Upper lobe of right lung (tissue), 1 donor: ENCODE data around the gene PLCB1. TPM values are rescaled to one million over a fixed set of nuclear protein-coding genes. Genes with fewer than 3 reads are reported as not detected.
"Not testable (repeated sequence)": the region's sequence is repeated elsewhere in the genome, so short reads cannot be mapped to it uniquely, and the experiment has no call there.

ENCODE experiments used
- ATAC-seq: fragments of 200-7000 bp; cut with Tn5 transposase; one replicate; pipeline ENCODE4 v1.9.1; 2020; ENCODE audit warnings: mild to moderate bottlenecking, moderate library complexity
- DNase-seq: peaks from one replicate; pipeline ENCODE4 v3.0.0-alpha.2; 2020
- H3K27ac ChIP-seq: fragments of 200-600 bp; one replicate; pipeline ENCODE4 v1.8.0; 2022
- H3K27me3 ChIP-seq: fragments of 200-600 bp; one replicate; pipeline ENCODE4 v1.8.0; 2022; ENCODE audit warnings: mild to moderate bottlenecking
- H3K36me3 ChIP-seq: fragments of 200-600 bp; one replicate; pipeline ENCODE4 v1.8.0; 2022
- H3K4me1 ChIP-seq: fragments of 200-600 bp; one replicate; pipeline ENCODE4 v1.8.0; 2022
- H3K4me3 ChIP-seq: fragments of 200-600 bp; one replicate; pipeline ENCODE4 v1.8.0; 2022; ENCODE audit warnings: mild to moderate bottlenecking
- H3K9me3 ChIP-seq: fragments of 200-600 bp; one replicate; pipeline ENCODE4 v1.8.0; 2022
- CTCF ChIP-seq: fragments of 200-600 bp; IDR thresholded peaks from one replicate; pipeline ENCODE4 v1.8.0; 2022; ENCODE audit warnings: antibody characterized with exemption
- intact Hi-C: fragments of 100-400 bp; cut with DNase I; formaldehyde crosslinking; loops from one replicate; pipeline ENCODE4 v1.11.0; 2022
- total RNA-seq: library from RNA; stranded (reverse); fragmentation: NEBNext Ultra II Directional; extraction: Animal tissue kit (Norgen Biotek cat#: 25700); gene quantifications from one replicate; pipeline ENCODE4 v1.2.1, GENCODE V29; 2021
- donor health status: DM: no; HTN: yes; CAD: no; lungs with severe emphysema.

PLCB1 gene
- total RNA-seq, 1 donor from 2014 or later, result 12.4 TPM

GRCh38 chr20:8372824-8373380 is 240.8 kb downstream of the PLCB1 start:
- no peaks in the 10 kb centered on the region for H3K4me1 ChIP-seq
- H3K36me3 ChIP-seq, result no peaks in the 10 kb centered on the region
- DNase-seq (no peak), ATAC-seq (no peak)
- no peaks in the 10 kb centered on the region for H3K9me3 ChIP-seq
- no peak for TF ChIP-seq CTCF
- H3K27me3 ChIP-seq, result no peaks in the 10 kb centered on the region
- intact Hi-C loops, result no loop called here
- no peak overlapping the region for H3K4me3 ChIP-seq
- no peak overlapping the region for H3K27ac ChIP-seq

- intact Hi-C loops, result no loop called here
- no peak overlapping the region for H3K4me3 ChIP-seq
- no peaks in the 10 kb centered on the region for H3K9me3 ChIP-seq
- no peak for TF ChIP-seq CTCF
- H3K27me3 ChIP-seq, result no peaks in the 10 kb centered on the region
- no peaks in the 10 kb centered on the region for H3K36me3 ChIP-seq
- DNase-seq (no peak), ATAC-seq (no peak)
- no peak overlapping the region for H3K27ac ChIP-seq
- no peaks in the 10 kb centered on the region for H3K4me1 ChIP-seq
Observed at GRCh38 chr20:8373579-8373978, 241.5 kb downstream of the PLCB1 start.

- Histone ChIP-seq H3K27ac (no peak overlapping the region), H3K4me1 (no peaks in the 10 kb centered on the region), H3K9me3 (no peaks in the 10 kb centered on the region), H3K36me3 (no peaks in the 10 kb centered on the region), H3K4me3 (no peak overlapping the region), H3K27me3 (no peaks in the 10 kb centered on the region)
- ATAC-seq (no peak), DNase-seq (no peak)
- TF ChIP-seq CTCF, result no peak
- intact Hi-C loops, result no loop called here
Observed at GRCh38 chr20:8375898-8376297, 243.8 kb downstream of the PLCB1 start.

GRCh38 chr20:8376940-8377339 is 244.9 kb downstream of the PLCB1 start:
- H3K9me3 ChIP-seq, result no peaks in the 10 kb centered on the region

GRCh38 chr20:8379125-8379524 is 247.1 kb downstream of the PLCB1 start:
- H3K27ac ChIP-seq, H3K27me3 ChIP-seq, H3K4me3 ChIP-seq, DNase-seq, intact Hi-C loops, H3K36me3 ChIP-seq, H3K4me1 ChIP-seq, H3K9me3 ChIP-seq, ATAC-seq: not testable (repeated sequence)

More at GRCh38 chr20:8376940-8377339, 244.9 kb downstream of the PLCB1 start:
- Histone ChIP-seq H3K27ac (no peak overlapping the region), H3K4me3 (no peak overlapping the region), H3K4me1 (no peaks in the 10 kb centered on the region), H3K36me3 (no peaks in the 10 kb centered on the region), H3K27me3 (no peaks in the 10 kb centered on the region)
- TF ChIP-seq CTCF, result no peak
- no peak for ATAC-seq
- intact Hi-C loops, result no loop called here
- no peak for DNase-seq

GRCh38 chr20:8385247-8385646 is 253.2 kb downstream of the PLCB1 start:
- Histone ChIP-seq H3K4me3 (no peak overlapping the region), H3K9me3 (no peaks in the 10 kb centered on the region), H3K36me3 (no peaks in the 10 kb centered on the region), H3K27me3 (no peaks in the 10 kb centered on the region), H3K27ac (no peak overlapping the region), H3K4me1 (no peaks in the 10 kb centered on the region)
- DNase-seq (no peak), ATAC-seq (no peak)
- TF ChIP-seq CTCF, result no peak
- intact Hi-C loops, result no loop called here
